ENCODE measurements around the gene WDR81. TPM values are rescaled to one million over a fixed set of nuclear protein-coding genes. Genes with fewer than 3 reads are reported as not detected.

Gene WDR81
- total and polyA plus RNA-seq, 10 of the 15 experiments (the other 5 are each of a cell fraction or from before 2014, with no cell fraction given) = 0.13 to 22.4 (median 7.3) TPM; not detected in 1

- TF ChIP-seq ZBTB11 (CRISPR knock-in tag; IDR thresholded peaks at IDR 0.05) (no peak), CREM (IDR thresholded peaks at IDR 0.05; ENCODE audit: low read depth) (no peak)
Observed at GRCh38 chr17:1718362-1719165, 5.9 kb upstream of the WDR81 start (continued).

GRCh38 chr17:1720856-1721386, 3.6 kb upstream of the WDR81 start:
- Histone ChIP-seq H4K20me1 (ENCODE audit: control insufficient read depth, insufficient read depth) (no peaks in the 10 kb centered on the region), H3K79me2 (ENCODE audit: control insufficient read depth, insufficient read depth, low read length) (peaks cover 19% of the 10 kb centered on the region), H3K4me3 (no peak overlapping the region), H3K4me2 (ENCODE audit: control insufficient read depth, insufficient read depth) (no peak overlapping the region), H3K27me3 (replicated peaks in 1 of 2; ENCODE audit: control insufficient read depth in 2 of 2, insufficient read depth in 2 of 2, low read length in 1 of 2) (no peaks in the 10 kb centered on the region), H3K9ac (ENCODE audit: control insufficient read depth, insufficient read depth, low read length) (0 out of 2 replicates have a peak overlapping the region, but pooled peaks have one; percentile 7), H3K4me1 (ENCODE audit: control insufficient read depth, insufficient read depth, low read length) (peaks cover 28% of the 10 kb centered on the region), H3K27ac (ENCODE audit: control insufficient read depth, insufficient read depth) (no peak overlapping the region), H3K9me3 (replicated peaks; ENCODE audit: control insufficient read depth, insufficient read depth, low read length) (no peaks in the 10 kb centered on the region), H2AFZ (ENCODE audit: control insufficient read depth, low read depth, low read length) (no peak overlapping the region), H3K36me3 (ENCODE audit: control insufficient read depth in 2 of 2, insufficient read depth in 2 of 2, low read length in 1 of 2) (peaks cover 0 to 1% of the 10 kb centered on the region in 2 experiments; a peak in 1 of 4 replicates)
- ATAC-seq (no peak), FAIRE-seq (peak; percentile 83), DNase-seq (ENCODE audit: low read depth, low spot score) (no peak)
- WGBS (ENCODE audit: insufficient coverage, insufficient replicate concordance, low lambda C conversion rate, missing lambda C conversion rate) = 31% methylated on average over 11 of the region's 11 CpGs
- intact Hi-C loops (cut with micrococcal nuclease; ENCODE audit: unreplicated experiment) = loop anchor here (1.0 to 5.0 kb wide), 3 partner anchors 63 to 321 kb away; partner anchors contain the start of gene OVCA2
- BruUV-seq (replicated peaks) = no TSS peak
- SMC1A ChIA-PET (ENCODE audit: uncharacterized antibody, unreplicated experiment) = interaction anchor here (0.6 to 8.4 kb wide), 28 partner anchors 10 to 562 kb away, joined by 3 to 88 read pairs (median 4); no protein-coding TSS in a partner anchor
- POLR2A ChIA-PET = interaction anchor here (0.6 to 5.1 kb wide), 11 partner anchors 15 to 172 kb away, joined by 3 to 16 read pairs (median 4); no protein-coding TSS in a partner anchor
- RAD21 ChIA-PET (ENCODE audit: unreplicated experiment) = interaction anchor here (0.7 to 5.7 kb wide), 19 partner anchors 9 to 188 kb away, joined by 3 to 80 read pairs (median 4); partner anchors contain the start of genes RPA1 and SMYD4
- in situ Hi-C loops (cut with MboI) = loop anchor here (5.0 kb wide), 1 partner anchor 111 kb away; the partner anchor contains the start of gene RPA1
- CTCF ChIA-PET = interaction anchor here (0.5 to 11.0 kb wide), 47 partner anchors 8 to 336 kb away, joined by 3 to 232 read pairs (median 4); partner anchors contain the start of genes DPH1, RILP and RTN4RL1
- TF ChIP-seq CTCF (IDR thresholded peaks at IDR 0.05 in 2 of 3, conservative IDR thresholded peaks at IDR 0.05 in 1 of 3; ENCODE audit: control insufficient read depth in 2 of 3, extremely low read depth in 1 of 3, insufficient read depth in 1 of 3, low read depth in 3 of 3, low read length in 3 of 3) = peak; percentile 96 to 98 (median 97)
- no peak for TF ChIP-seq SUZ12 (IDR thresholded peaks at IDR 0.05; ENCODE audit: unreplicated experiment)
- TF ChIP-seq MYC (IDR thresholded peaks at IDR 0.05; ENCODE audit: insufficient read depth, insufficient read length, insufficient replicate concordance, low read length, severe bottlenecking) = no peak
- no peak for TF ChIP-seq HDGF (IDR thresholded peaks at IDR 0.05)
- TF ChIP-seq ZNF24 (IDR thresholded peaks at IDR 0.05) = no peak
- no peak for TF ChIP-seq CBX3 (IDR thresholded peaks at IDR 0.05; ENCODE audit: borderline replicate concordance, low read depth)
- TF ChIP-seq ZNF207 (IDR thresholded peaks at IDR 0.05; ENCODE audit: borderline replicate concordance) = peak; percentile 55; the same call in 1 of the 2 replicates
- peak; percentile 94 for TF ChIP-seq RAD21 (IDR thresholded peaks at IDR 0.05; ENCODE audit: insufficient read depth, low read depth, low read length)
- TF ChIP-seq NBN (IDR thresholded peaks at IDR 0.05) = 0 out of 2 replicates have a peak, but pooled peaks have one; percentile 18
- peak; percentile 88; the same call in 1 of the 2 replicates for TF ChIP-seq ESRRA (IDR thresholded peaks at IDR 0.05; ENCODE audit: low read length)
- no peak for TF ChIP-seq RB1 (IDR thresholded peaks at IDR 0.05; ENCODE audit: borderline replicate concordance)
- TF ChIP-seq HCFC1 (IDR thresholded peaks at IDR 0.05; ENCODE audit: low read length) = no peak
- TF ChIP-seq RELA (IDR thresholded peaks at IDR 0.05; ENCODE audit: borderline replicate concordance, partially characterized antibody) = peak; percentile 34
- TF ChIP-seq POLR2AphosphoS2 (IDR thresholded peaks at IDR 0.05; ENCODE audit: low read depth, low read length) = no peak

All from GM12878 (cell line).